ENCODE measurements around the gene DST.

Gene DST

GRCh38 chr6:56642366-56643261, at the start of gene DST:
DST (minus strand) TSS chr6:56642889.
- no peak for DNase-seq

GRCh38 chr6:56691814-56692213, 49.1 kb upstream of the DST start:
- no peak for DNase-seq

- no peak for DNase-seq
Observed at GRCh38 chr6:56691286-56691595, 48.6 kb upstream of the DST start.

GRCh38 chr6:56690519-56691285, 48.0 kb upstream of the DST start:
- no peak for DNase-seq

- no peak for DNase-seq
Observed at GRCh38 chr6:56689663-56690062, 47.0 kb upstream of the DST start.

- DNase-seq: no peak
Observed at GRCh38 chr6:56689114-56689513, 46.4 kb upstream of the DST start.

- DNase-seq: no peak
Observed at GRCh38 chr6:56688521-56688920, 45.8 kb upstream of the DST start.

GRCh38 chr6:56687551-56687950, 44.9 kb upstream of the DST start:
- no peak for DNase-seq

- DNase-seq: no peak
Observed at GRCh38 chr6:56686429-56686828, 43.7 kb upstream of the DST start.

GRCh38 chr6:56685994-56686393, 43.3 kb upstream of the DST start:
- no peak for DNase-seq

GRCh38 chr6:56685102-56685733, 42.5 kb upstream of the DST start:
- DNase-seq: no peak

GRCh38 chr6:56684342-56685101, 41.8 kb upstream of the DST start:
- no peak for DNase-seq

GRCh38 chr6:56683882-56684281, 41.2 kb upstream of the DST start:
- no peak for DNase-seq

- no peak for DNase-seq
Observed at GRCh38 chr6:56682635-56683034, 39.9 kb upstream of the DST start.

- DNase-seq: no peak
Observed at GRCh38 chr6:56677559-56677958, 34.9 kb upstream of the DST start.

GRCh38 chr6:56671651-56672461, 29.2 kb upstream of the DST start:
- no peak for DNase-seq

GRCh38 chr6:56671160-56671559, 28.5 kb upstream of the DST start:
- DNase-seq: no peak

- DNase-seq: no peak
Observed at GRCh38 chr6:56669041-56669440, 26.4 kb upstream of the DST start.

- DNase-seq: peak; percentile 12
Observed at GRCh38 chr6:56668158-56668557, 25.5 kb upstream of the DST start.

GRCh38 chr6:56667336-56667735, 24.6 kb upstream of the DST start:
- DNase-seq: no peak

GRCh38 chr6:56664029-56664428, 21.3 kb upstream of the DST start:
- no peak for DNase-seq

GRCh38 chr6:56663344-56663743, 20.7 kb upstream of the DST start:
- DNase-seq: no peak

Measured in NCI-H2107 (cell line).